Tibial nerve (tissue), 4 donors: Measurements from ENCODE around the gene ST6GALNAC3. TPM values are rescaled to one million over a fixed set of nuclear protein-coding genes. Genes with fewer than 3 reads are reported as not detected.

Experiments
- DNase-seq, 2 donors: peaks; one replicate each; pipeline ENCODE4 v3.0.0-alpha.2; 2019; ENCODE audit warnings: low spot score in 2 of 2
- H3K27ac ChIP-seq, 4 donors: fragments of 200-600 bp; sonication (generic) in 3 of 4; one replicate each; pipeline ENCODE4 v1.5.1; 2017 to 2019; ENCODE audit warnings: mild to moderate bottlenecking in 1 of 4
- H3K27me3 ChIP-seq, 2 donors: fragments of 200-600 bp; sonication (generic) in 1 of 2; one replicate each; pipeline versions ENCODE4 v1.5.1 to v1.6.0; 2017 to 2019
- H3K36me3 ChIP-seq, 3 donors: fragments of 200-600 bp; sonication (generic); one replicate each; pipeline ENCODE4 v1.5.1; 2018 to 2019
- H3K4me1 ChIP-seq, 4 donors: fragments of 200-600 bp; sonication (generic) in 3 of 4; one replicate each; pipeline ENCODE4 v1.5.1; 2017 to 2019
- H3K4me3 ChIP-seq, 4 donors: fragments of 200-600 bp; sonication (generic) in 3 of 4; one replicate each; pipeline ENCODE4 v1.5.1; 2017 to 2019; ENCODE audit warnings: mild to moderate bottlenecking in 1 of 4, moderate library complexity in 1 of 4
- H3K9me3 ChIP-seq, 4 donors: fragments of 200-600 bp; sonication (generic) in 3 of 4; one replicate each; pipeline ENCODE4 v1.5.1; 2017 to 2019
- CTCF ChIP-seq, 5 experiments: fragments of 200-600 bp in 3 of 5; fragments of 450-650 bp in 2 of 5; sonication (generic) in 3 of 5; IDR thresholded peaks; one replicate each; pipeline ENCODE4 v1.5.1; 2016 to 2019; ENCODE audit warnings: antibody characterized with exemption in 5 of 5, mild to moderate bottlenecking in 3 of 5, moderate library complexity in 2 of 5
- EP300 ChIP-seq, 2 donors: sonication (generic); formaldehyde crosslinking; IDR thresholded peaks; one replicate each; pipeline ENCODE4 v1.6.1; 2017; ENCODE audit warnings: antibody characterized with exemption in 2 of 2, mild to moderate bottlenecking in 1 of 2
- POLR2A ChIP-seq, 2 donors: fragments of 450-650 bp; IDR thresholded peaks; one replicate each; pipeline ENCODE4 v1.6.1; 2017; ENCODE audit warnings: antibody characterized with exemption in 2 of 2, mild to moderate bottlenecking in 2 of 2, moderate library complexity in 2 of 2
- WGBS, 2 donors: methylation state at CpG; one replicate each; pipeline ENCODE4 v1.1.5; 2018; 5-methylcytosine and 5-hydroxymethylcytosine counted together
- total RNA-seq, 4 donors: library from RNA; depleted of rRNA; stranded (reverse); fragments of >200 nt; gene quantifications; one replicate each; pipeline ENCODE4 v1.1.0, GENCODE V29; 2016

ST6GALNAC3 gene
- total RNA-seq, 4 donors from 2014 or later = 2.7 to 6.6 (median 4.9) TPM

GRCh38 chr1:76680651-76681050 lies 606.1 kb downstream of the ST6GALNAC3 start:
- H3K9me3 ChIP-seq = no peaks in the 10 kb centered on the region
- TF ChIP-seq EP300 (IDR thresholded peaks at IDR 0.05) = no peak
- H3K27me3 ChIP-seq = no peaks in the 10 kb centered on the region
- no peaks in the 10 kb centered on the region for H3K36me3 ChIP-seq
- WGBS, 2 donors = 67 to 75% methylated on average over 1 of the region's 1 CpG
- no peak overlapping the region for H3K27ac ChIP-seq
- H3K4me1 ChIP-seq = no peaks in the 10 kb centered on the region
- no peak for DNase-seq
- H3K4me3 ChIP-seq = no peak overlapping the region

- DNase-seq = no peak
- H3K4me3 ChIP-seq = no peak overlapping the region
- H3K36me3 ChIP-seq = no peaks in the 10 kb centered on the region
- H3K27me3 ChIP-seq = no peaks in the 10 kb centered on the region
- no peaks in the 10 kb centered on the region for H3K4me1 ChIP-seq
- no peak overlapping the region for H3K27ac ChIP-seq
- 89% methylated on average over 1 of the region's 1 CpG for WGBS, 2 donors
- no peak for TF ChIP-seq EP300 (IDR thresholded peaks at IDR 0.05)
- TF ChIP-seq POLR2A (IDR thresholded peaks at IDR 0.05) = no peak
- no peak for TF ChIP-seq CTCF (IDR thresholded peaks at IDR 0.05)
- no peaks in the 10 kb centered on the region for H3K9me3 ChIP-seq
Observed at GRCh38 chr1:76682138-76682537, 607.6 kb downstream of the ST6GALNAC3 start.

Other genes starting within 250 kb of the ST6GALNAC3 start
- not detected for gene ASB17, start 142.3 kb upstream of the ST6GALNAC3 start, total RNA-seq